GM19452 (cell line): ENCODE results near the gene MUSK.

Source experiments
- ATAC-seq: cut with Tn5 transposase; IDR thresholded peaks from one replicate; pipeline ENCODE4 v1.9.1; 2021; ENCODE audit not compliant: unreplicated experiment

MUSK gene

DNA sequence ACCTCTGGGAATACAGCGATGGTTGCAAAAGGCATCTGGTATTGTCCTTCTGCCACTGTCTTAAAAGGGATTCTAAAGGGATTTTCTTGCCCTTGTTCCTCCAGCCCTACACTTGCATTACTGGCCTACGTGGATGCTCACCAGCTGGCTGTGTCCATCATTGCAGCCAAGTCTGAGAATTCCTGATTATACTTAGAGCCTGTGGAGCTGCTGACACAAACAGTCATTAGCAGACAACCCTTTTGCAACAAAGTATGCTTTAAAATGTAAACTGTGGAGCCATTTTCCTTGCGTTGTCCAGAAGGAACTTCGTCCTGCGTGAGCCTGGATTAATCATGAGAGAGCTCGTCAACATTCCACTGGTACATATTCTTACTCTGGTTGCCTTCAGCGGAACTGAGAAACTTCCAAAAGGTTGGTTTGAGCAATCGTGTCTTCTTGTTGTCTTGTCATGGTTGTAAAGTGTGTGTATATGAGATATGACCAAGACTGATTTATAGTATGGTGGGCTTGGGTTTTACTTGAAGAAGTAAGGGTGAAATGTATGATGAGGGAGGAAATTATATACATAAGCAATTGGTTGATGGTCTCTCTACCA, at the start of gene MUSK:
Gene MUSK, plus strand, starts transcription at position 222 of the 598 bp plus-strand sequence. Its CDS starts 114 bp downstream, at position 336.
- ATAC-seq: no peak

DNA sequence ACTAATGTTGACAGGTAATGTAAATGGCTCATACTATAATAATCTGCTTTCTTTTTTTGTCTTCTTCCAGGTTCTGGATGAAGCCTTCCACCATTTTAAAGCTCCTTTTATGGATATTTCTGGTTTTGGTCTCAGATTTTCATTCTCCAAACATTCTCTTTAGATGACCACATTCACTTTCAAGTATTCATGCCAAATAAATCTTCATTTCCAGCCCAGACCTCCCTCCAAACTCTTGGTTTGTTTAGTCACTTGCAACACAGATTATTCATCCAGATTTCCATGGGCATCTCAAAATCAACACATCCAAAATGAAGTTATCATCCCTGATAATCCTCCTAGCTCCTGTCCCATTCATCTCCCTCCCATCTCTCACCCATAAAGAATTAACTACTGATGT, 48.8 kb upstream of the MUSK start:
- ATAC-seq: no peak

DNA sequence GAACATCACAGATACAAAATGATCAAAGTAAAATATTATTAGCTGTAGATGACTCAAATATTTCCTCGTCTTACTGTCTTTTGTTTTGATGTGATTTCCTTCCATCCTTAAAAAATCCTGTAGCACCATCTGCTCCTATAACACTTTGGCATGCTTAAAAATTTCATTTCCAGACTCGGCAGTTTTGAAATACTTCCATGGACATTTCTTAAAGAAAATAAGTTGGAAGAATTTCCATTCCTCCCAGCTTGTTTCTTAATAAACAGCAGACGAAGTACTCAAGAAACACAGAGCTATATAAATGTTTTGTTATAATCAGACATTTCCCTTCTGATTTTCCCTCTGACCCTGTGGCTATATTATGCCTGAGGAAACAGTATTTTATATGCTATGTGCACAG, 47.9 kb upstream of the MUSK start:
- ATAC-seq: no peak

DNA sequence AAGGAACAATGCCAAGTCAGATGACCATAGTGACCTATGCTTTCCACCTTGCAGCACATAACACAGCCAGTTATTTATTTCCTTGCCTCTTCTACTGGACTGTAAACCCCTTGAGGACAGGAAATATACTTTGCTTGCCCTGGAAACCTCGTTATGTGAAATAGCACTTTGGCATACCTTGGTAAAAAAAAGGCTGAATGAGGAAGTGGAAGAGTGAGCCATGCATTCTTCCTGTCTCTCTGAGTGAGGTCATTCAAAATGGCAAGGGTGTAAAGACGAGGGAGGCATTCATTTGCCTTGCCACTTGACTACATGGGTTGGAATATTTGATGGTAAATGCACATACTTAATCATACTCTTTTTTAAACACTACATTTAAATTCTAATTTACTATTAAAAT, 46.2 kb upstream of the MUSK start:
- no peak for ATAC-seq

DNA sequence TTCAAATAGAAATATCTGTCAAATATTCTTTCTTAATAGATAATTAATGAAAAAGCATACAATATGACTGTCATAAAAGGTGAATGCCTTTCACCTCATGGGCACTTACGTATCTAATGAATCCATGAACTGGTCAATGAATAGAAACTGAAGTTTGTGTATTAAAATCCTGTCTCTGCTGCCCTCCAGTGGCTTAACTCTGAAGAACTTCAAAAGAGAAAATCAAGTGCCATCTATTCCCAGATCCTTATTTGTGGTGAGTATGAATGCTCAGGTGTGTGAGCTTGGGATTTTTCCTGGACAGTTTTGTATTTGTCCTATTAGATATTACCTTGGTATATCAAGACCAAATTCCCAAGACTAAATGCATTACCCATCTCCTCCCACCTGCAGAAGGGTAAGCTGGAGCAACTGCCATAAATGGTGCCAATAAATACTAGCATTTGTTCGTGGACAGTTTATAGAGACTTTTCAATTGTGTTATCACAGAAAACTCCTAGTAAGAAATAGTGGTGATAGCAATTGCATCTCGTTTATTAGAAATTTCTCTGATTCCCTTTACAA, 45.0 kb upstream of the MUSK start:
- ATAC-seq: no peak

DNA sequence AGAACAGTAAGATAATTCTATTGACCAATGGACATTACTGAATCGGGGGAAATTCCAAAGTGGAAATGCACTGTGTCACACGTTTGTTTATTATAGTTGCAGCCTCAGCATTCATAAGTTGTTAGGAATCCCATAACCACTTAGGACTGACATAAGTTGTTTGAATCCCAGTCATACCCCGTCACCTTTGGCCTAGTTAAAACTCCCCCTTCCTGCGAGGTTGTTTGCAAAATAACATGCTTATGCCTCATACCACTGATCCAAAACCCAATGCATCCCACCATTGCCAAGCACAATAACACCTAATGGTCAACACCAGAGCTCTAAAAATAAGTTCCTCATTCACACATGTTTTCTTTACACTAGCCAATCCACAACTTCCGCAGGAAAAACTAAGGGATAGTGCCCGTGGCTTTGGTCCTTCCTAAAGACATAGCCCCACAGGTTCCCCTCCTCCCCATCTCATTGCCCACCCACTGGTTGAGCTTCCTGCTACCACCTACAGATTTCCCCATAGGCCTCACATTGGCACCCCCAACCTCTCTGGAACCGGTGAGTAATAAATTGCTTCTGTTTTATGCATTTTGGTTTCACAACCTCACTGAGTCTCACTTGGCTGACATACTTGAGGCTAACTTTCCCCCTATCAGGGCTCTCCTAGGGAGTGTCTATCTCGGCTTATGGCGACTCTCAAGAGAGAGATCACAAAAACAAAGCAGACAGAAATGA, 42.3 kb upstream of the MUSK start:
- peak; percentile 99 for ATAC-seq

DNA sequence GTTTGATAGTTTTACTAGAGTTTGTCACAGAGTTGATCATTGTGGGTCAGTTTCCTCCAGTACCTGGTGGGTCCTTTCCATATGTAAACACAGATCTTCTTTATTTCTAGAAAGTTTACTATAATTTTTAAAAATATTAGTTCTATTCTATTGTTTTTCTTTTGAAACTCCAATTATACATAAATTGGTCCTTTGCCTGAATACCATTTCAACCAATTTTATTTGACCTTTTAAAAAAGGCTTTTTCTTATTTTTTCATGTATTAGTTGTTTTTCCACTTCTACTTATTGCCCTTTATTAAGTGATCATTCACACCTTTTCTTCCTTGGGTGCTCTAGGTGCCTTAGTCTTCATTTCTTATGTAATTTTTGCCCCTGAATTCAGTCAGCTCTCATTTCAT, 33.0 kb upstream of the MUSK start:
- ATAC-seq: no peak

DNA sequence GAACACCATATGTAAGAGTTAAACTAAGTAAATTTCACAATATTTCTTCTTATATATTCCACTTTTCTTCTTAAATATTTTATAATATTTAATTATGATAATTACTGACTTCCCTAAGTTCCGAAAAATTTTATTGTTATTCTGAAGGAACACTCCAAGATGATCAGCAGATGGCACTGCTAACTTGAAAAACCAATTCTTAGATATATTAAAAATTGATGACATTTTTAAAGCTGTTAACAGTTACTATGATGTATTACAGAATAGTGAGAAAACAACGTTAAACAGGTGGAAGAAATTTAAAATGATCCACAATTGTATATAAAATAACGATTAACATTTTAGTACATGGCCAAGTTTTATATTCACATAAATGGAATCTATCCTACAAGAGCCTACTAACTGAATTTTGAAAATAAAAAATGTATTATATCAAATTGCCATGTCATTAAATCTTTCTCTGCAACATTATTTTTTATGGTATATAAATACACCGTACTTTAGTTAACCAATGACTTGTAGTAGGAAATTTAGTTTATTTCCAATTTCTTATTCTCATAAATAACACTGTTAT, 30.1 kb upstream of the MUSK start:
- no peak for ATAC-seq

DNA sequence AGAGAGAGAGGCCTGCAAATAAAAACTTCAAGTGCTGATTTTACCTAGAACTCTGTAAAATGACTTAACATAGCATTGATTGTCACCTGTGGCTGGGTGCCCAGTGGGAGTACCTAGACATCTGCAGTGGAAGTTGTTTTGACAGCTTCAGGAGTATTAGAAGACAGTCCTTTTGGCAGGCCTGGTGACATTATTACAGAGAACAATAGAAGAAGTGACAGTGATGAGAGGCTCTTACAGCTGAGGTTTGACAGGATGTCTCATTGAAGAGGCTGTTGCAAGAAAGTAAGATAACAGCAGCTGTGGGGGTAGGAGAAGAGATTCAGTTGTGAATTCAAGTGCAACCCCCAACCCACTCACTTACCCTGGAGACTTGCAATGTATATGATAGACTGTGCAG, 27.9 kb upstream of the MUSK start:
- no peak for ATAC-seq

DNA sequence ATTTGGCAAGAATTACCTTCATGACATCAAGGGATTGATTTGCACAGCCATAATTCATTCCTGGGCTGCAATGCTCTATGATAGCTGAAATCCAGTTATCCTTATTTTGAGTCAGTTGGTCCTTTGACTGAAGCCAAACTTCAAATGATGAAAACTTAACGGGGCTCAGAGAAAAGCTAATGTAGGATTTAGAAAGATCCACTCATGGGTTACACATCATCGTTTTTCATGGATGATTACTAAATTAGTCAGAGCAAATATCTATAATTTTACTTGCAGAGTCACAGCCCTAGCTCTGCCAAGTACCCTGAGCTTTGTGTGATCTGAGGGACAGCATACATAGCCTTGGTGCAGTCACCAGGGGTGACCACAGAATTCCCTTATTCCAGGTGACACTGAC, 27.3 kb upstream of the MUSK start:
- ATAC-seq: no peak

DNA sequence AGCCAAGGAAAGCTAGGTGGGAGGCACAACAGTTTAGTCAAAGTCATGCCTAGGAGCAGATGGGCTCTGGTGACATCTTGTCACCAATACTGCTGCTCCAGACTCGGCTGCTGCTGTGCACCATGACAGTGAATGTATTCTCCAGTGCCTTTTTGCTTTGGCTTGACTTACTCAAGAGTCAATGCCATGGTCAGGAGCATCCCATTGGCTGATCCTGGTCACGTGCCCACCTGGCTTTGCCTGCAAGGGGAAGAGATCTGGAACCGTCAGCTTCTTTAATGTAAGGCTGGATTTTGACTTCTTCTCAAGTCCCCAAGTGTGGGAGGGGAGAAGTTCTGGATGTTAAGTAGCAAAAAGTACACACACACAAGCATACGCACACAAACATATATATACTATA, 19.9 kb upstream of the MUSK start:
- no peak for ATAC-seq

DNA sequence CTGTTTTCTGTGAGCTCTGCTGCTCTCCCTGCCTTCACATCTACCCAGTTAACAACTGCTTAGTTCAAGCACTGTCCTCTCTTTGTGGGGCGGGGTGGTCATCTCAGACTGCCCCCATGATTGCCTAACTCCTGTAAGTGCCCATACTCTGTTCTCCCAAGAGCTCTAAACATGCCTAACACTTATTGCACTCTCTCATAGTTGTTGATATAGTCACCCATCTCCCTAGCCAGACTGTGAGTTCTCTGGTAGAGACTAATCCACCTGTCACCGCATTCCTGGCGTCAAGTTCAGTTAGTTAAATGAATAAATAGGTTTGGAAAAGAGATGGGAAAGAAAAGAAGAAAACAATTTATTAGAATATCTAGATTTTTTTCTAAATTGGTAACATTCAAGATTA, 18.3 kb upstream of the MUSK start:
- no peak for ATAC-seq

DNA sequence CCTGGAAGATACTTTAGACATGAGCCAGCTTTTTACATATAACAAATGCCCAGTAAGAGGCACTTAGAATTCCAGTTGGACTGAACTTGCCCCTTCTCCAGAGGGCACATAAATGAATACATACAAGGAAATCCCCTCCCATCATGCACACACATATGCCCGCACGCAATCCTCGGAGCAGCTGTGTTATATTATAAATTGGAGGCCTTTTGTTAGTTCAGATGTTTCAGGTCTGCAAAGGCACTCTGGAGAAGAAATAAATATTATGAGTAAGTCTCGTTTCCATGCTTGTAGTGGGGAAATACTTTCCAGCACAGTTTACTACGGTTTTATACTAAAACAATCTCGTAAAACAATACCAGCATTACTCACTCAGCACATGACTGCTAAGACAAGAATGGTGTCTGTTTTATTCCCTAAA, 17.6 kb upstream of the MUSK start:
- ATAC-seq: no peak

DNA sequence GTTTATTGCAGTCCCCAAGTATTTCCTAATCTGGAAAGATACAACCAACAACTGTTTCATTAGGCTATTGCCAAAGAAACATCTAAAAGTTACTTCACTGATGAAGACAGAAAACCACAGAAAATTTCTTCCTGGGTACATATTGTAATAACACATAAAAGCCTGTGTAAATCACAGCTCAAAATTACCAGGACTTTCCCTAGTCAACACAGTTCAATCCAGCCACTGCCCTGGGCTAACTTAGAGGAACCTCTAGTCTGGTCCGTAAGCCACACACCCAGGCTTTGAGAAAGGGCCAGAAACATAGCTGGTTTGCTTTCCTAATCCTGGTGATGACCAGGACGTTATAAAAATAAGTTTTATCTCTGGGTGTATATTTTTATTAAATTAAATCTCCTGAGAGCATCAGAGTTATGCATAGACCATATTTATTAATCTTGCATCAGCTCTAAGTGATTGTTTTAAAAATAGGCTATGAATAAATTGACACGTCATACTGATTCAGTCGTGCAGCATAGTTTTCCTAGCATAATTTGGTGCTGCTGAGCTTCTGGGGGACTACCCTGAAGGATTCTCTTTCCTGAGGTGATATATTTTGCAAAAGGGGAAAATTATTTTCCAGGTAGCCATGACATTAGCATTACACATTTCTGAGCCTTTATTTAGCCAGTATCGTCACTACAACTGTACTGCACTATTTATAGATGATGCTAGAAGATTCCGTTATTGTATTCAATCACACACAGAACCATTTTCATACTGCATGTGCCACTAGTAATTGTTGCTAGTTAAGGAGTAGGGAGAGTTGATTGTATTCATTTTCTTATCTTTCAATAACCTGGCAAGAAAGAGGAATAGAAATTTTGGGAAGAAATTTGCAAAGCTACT, 12.6 kb upstream of the MUSK start:
- no peak for ATAC-seq

DNA sequence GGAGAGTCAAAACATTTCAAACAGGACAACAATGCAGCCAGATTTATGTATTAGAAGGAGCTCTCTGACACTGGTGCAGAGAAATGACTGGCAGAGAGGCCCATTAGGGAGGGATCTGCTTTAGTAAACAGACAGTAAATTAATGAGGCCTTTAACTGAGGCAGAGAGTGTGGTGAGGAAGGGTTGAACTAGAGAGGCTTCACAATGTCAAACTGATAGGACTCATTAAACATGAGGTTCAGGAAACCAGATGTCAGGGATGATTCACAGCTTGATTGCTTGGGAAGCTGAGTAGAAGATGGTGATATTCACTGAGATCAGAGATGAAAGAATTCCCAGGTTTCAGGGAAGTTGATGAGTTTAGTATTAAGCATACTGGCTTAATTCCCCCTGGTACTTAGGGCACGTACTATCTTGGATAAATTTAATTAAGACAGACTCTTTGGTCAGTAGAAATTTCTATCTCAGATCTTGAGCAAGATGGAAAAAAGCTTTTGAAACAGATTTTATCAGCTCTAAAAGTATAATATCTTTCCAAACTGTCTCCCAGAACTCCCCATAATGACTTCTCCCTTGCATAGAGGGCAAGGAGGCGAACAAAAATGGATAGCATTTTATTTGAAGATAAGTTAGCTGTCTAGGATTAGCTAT, 8.6 kb upstream of the MUSK start:
- ATAC-seq: no peak

DNA sequence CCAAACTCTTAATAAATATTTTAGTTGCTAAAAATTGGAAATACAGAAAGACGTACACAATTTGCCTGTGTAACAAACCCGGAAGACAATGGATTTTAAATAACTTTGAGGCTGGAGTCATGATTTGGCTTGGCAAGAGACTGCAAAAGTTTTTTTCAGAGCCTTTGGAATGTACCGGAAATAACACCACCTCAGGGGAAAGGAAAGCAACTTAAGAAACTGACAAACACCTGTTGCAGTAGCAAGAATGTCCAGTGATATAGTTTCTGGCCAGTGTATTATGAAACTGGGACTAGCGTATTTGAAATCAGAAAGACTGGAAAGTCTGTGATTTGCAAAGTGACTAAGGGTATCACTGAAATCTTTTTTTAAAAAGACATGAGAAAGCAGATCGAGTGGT, 842 bp downstream of the MUSK start:
- ATAC-seq: no peak

DNA sequence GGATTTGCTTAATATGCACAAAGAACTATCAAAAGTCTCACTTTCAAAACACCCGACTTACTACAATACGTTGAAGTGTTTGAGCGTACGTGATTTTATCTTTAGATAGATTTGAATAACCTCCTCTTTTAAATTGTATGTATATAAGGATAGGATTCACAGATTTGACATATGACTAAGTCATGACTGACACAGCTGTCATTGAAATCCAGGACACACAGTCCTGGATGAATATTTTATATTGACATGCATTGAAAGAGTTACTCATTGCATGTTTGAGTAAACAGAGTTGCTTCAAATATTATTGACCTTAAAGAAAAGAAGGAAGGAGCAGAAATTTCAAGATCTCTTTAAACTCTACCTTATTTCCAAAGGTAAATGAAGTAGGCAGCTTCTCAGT, 3.3 kb downstream of the MUSK start:
- no peak for ATAC-seq

DNA sequence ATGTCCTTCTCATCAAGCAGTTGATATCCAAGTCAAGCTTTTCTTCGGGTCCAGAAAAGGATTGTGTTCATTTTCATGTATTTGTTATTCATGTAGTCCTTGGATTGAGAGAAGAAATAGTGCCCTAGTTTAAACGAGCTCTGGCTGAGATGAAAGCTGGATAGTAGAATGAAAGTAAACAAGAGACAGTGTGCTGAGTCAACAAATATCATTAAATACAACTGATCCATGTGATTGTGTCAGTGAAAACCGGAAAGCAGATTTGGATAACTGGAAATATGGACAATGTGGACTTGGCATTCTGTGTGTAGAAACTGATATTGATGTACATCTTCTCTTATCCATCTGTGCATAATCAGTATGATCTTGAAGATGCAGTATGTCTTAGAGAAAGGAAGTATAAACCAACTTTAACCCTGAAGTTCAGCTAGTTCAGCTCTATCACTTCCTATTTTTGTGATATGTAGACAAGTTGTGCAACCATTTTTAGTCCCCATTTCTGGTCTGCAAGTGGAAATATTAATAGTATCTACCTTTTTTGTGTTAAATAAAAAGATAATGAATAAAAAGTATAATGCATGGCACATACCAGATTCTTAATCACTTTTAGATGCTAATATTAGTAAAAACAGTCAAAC, 4.4 kb downstream of the MUSK start:
- no peak for ATAC-seq

DNA sequence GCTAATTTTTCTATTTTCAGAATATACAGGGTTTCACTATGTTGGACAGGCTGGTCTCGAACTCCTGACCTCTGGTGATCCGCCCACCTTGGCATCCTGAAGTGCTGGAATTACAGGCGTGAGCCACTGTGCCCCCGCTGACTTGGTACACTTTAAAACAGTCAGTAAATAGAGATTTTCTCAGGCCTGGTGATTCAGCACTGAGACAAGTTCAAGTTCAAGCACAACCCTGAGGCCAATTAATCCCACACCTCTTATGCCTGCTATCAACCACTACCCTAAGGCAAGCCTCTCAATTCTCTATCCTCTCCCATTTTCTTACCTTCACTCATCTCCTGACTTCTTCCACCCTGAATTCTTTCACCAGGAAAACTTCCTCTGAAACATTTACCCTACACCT, 18.9 kb downstream of the MUSK start:
- no peak for ATAC-seq

DNA sequence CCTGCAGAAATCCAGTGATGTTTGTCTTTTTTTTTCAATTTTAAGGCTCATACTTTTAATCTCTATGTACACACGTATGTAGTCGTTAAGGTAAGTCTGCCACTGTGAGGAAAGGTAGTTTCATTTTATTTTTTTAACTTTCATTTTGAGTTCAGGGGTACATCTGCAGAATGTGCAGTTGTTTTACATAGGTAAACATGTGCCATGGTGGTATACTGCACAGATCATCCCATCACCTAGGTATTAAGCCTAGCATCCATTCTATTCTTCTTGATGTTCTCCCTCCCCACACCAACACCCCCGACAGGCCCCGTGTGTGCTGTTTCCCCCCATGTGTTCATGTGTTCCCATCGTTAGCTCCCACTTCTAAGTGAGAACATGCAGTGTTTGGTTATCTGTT, 19.7 kb downstream of the MUSK start:
- no peak for ATAC-seq
